Neural crest cell (in vitro differentiated cells): ENCODE results near the gene ICAM5. TPM values are rescaled to one million over a fixed set of nuclear protein-coding genes. Genes with fewer than 3 reads are reported as not detected.
"Not testable (repeated sequence)": the region's sequence is repeated elsewhere in the genome, so short reads cannot be mapped to it uniquely, and the experiment has no call there.

Experiments
- DNase-seq: peaks from one replicate; pipeline ENCODE4 v3.0.0; 2021; ENCODE audit warnings: low read depth, mixed read lengths, low spot score
- H3K27ac Mint-ChIP-seq: one replicate; pipeline ENCODE4 v1.8.0; 2021; ENCODE audit warnings: mild to moderate bottlenecking, mixed read lengths; ENCODE audit not compliant: unreplicated experiment
- H3K27me3 Mint-ChIP-seq: 2 replicates; pipeline ENCODE4 v1.8.0; 2021; ENCODE audit warnings: low read depth, mild to moderate bottlenecking, mixed read lengths
- H3K36me3 Mint-ChIP-seq: 2 replicates; pipeline ENCODE4 v1.8.0; 2021; ENCODE audit warnings: low read depth, mild to moderate bottlenecking, mixed read lengths
- H3K4me1 Mint-ChIP-seq: 2 replicates; pipeline ENCODE4 v1.8.0; 2021; ENCODE audit warnings: mixed read lengths
- H3K4me3 Mint-ChIP-seq: one replicate; pipeline ENCODE4 v1.8.0; 2021; ENCODE audit warnings: mild to moderate bottlenecking, mixed read lengths
- H3K9me3 Mint-ChIP-seq: 2 replicates; pipeline ENCODE4 v1.8.0; 2021; ENCODE audit warnings: mixed read lengths
- total RNA-seq: library from RNA; stranded (reverse); gene quantifications from 2 replicates; pipeline ENCODE4 v1.2.1, GENCODE V29; 2021
- TF ChIP-seq, protein P1 (sequence below): fragments of 200-600 bp; sonication (generic); conservative IDR thresholded peaks from 2 replicates; pipeline ENCODE4 v1.5.0; 2021; ENCODE audit warnings: antibody characterized with exemption, mild to moderate bottlenecking

ICAM5 gene
- total RNA-seq, 1 donor from 2014 or later: not detected

- TF ChIP-seq, protein P1, sequence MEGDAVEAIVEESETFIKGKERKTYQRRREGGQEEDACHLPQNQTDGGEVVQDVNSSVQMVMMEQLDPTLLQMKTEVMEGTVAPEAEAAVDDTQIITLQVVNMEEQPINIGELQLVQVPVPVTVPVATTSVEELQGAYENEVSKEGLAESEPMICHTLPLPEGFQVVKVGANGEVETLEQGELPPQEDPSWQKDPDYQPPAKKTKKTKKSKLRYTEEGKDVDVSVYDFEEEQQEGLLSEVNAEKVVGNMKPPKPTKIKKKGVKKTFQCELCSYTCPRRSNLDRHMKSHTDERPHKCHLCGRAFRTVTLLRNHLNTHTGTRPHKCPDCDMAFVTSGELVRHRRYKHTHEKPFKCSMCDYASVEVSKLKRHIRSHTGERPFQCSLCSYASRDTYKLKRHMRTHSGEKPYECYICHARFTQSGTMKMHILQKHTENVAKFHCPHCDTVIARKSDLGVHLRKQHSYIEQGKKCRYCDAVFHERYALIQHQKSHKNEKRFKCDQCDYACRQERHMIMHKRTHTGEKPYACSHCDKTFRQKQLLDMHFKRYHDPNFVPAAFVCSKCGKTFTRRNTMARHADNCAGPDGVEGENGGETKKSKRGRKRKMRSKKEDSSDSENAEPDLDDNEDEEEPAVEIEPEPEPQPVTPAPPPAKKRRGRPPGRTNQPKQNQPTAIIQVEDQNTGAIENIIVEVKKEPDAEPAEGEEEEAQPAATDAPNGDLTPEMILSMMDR: no peak
- no peaks in the 10 kb centered on the region for H3K9me3 Mint-ChIP-seq
- H3K27ac Mint-ChIP-seq: no peak overlapping the region
- DNase-seq: no peak
- H3K4me1 Mint-ChIP-seq: peaks cover 32% of the 10 kb centered on the region
- no peaks in the 10 kb centered on the region for H3K36me3 Mint-ChIP-seq
- no peaks in the 10 kb centered on the region for H3K27me3 Mint-ChIP-seq
- peak overlapping the region; percentile 99 for H3K4me3 Mint-ChIP-seq
Measured at GRCh38 chr19:10335352-10335985, 45.7 kb downstream of the ICAM5 start.

- DNase-seq, H3K4me3 Mint-ChIP-seq, H3K9me3 Mint-ChIP-seq, H3K36me3 Mint-ChIP-seq, H3K27me3 Mint-ChIP-seq, H3K27ac Mint-ChIP-seq: not testable (repeated sequence)
- peaks cover 32% of the 10 kb centered on the region for H3K4me1 Mint-ChIP-seq
Measured at GRCh38 chr19:10336725-10337124, 47.0 kb downstream of the ICAM5 start.

DNA sequence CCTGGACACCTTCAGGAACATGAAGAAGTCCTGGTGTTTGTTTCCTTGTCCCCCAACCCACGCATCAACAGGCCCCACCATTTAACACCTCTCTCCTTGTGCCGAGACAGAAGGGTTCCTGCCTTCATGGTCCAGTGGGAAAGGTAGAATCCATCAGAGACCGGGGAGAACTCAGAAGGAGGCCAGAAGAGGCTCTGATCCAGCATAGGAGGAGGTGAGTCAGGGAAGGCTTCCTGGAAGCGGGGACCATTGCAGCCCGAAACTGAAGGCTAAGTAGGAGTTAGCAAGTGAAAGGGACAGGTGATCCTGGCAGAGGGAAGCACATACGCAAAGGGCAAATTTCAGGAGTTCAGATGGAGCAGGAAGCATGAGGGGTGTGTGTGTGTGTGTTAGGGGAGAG, 49.2 kb downstream of the ICAM5 start:
- Mint-ChIP-seq H3K27ac (no peak overlapping the region), H3K9me3 (no peaks in the 10 kb centered on the region), H3K4me3 (no peak overlapping the region), H3K4me1 (peaks cover 12% of the 10 kb centered on the region), H3K36me3 (no peaks in the 10 kb centered on the region), H3K27me3 (no peaks in the 10 kb centered on the region)
- TF ChIP-seq, protein P1: no peak
- DNase-seq: no peak

- no peaks in the 10 kb centered on the region for H3K9me3 Mint-ChIP-seq
- no peak within 1 kb of the TSS for H3K27ac Mint-ChIP-seq
- TF ChIP-seq, protein P1: no peak
- H3K4me3 Mint-ChIP-seq: peak within 1 kb of the TSS; percentile 67
- no peak for DNase-seq
- H3K36me3 Mint-ChIP-seq: no peaks in the 10 kb centered on the region
- peaks cover 7% of the 10 kb centered on the region for H3K4me1 Mint-ChIP-seq
- H3K27me3 Mint-ChIP-seq: no peaks in the 10 kb centered on the region
Measured at GRCh38 chr19:10339380-10339960, 49.7 kb downstream of the ICAM5 start, which contains the start of gene ICAM3. TSS of gene ICAM3 (minus strand) at chr19:10339624. CDS start at chr19:10339614, 10 bp downstream.

DNA sequence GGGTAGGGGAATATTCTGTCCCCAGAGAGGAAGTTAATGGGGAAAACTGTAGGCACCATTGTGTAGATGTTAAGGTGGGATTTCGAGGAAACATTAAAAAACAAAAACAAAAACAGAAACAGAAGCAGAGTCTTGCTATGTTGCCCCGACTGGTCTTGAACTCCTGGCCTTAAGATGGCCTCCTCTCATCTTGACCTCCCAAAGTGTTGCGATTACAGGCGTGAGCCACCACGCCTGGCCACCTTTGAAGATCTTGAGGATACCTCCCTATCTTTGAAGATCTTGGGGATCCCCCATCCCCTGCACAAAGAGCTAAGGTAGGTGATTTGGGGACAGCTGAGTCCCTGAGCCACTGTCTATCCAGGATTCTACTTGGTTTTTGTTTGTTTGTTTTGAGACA, 50.2 kb downstream of the ICAM5 start:
- DNase-seq: no peak
- no peaks in the 10 kb centered on the region for H3K27me3 Mint-ChIP-seq
- peaks cover 2% of the 10 kb centered on the region for H3K4me1 Mint-ChIP-seq
- H3K36me3 Mint-ChIP-seq: no peaks in the 10 kb centered on the region
- TF ChIP-seq, protein P1: no peak
- H3K4me3 Mint-ChIP-seq: no peak overlapping the region
- no peaks in the 10 kb centered on the region for H3K9me3 Mint-ChIP-seq
- H3K27ac Mint-ChIP-seq: no peak overlapping the region

GRCh38 chr19:10343495-10343894, 53.7 kb downstream of the ICAM5 start:
- TF ChIP-seq, protein P1: no peak
- Mint-ChIP-seq H3K4me1 (no peaks in the 10 kb centered on the region), H3K4me3 (no peak overlapping the region), H3K27ac (no peak overlapping the region), H3K27me3 (no peaks in the 10 kb centered on the region), H3K36me3 (no peaks in the 10 kb centered on the region), H3K9me3 (no peaks in the 10 kb centered on the region)
- DNase-seq: no peak
